NT2/D1 (cell line): Measurements from ENCODE around the gene PGAM5.

Source experiments
- YY1 ChIP-seq: IDR thresholded peaks from 2 replicates; pipeline ENCODE4 v1.6.1; 2011; ENCODE audit not compliant: insufficient read length, insufficient read depth
- ZNF274 ChIP-seq: IDR thresholded peaks from 2 replicates; pipeline ENCODE4 v1.6.1; 2011; ENCODE audit warnings: mild to moderate bottlenecking, low read depth, low read length

GRCh38 chr12:132764231-132764630 lies 53.6 kb downstream of the PGAM5 start:
- TF ChIP-seq YY1 = no peak
- no peak for TF ChIP-seq ZNF274
